Spleen (tissue), 13 donors: Measurements from ENCODE around the gene EIF4H. TPM values are rescaled to one million over a fixed set of nuclear protein-coding genes. Genes with fewer than 3 reads are reported as not detected.
A peak's percentile ranks its signal among the peaks of the same experiment; 100 is the strongest.

Experiments
- DNase-seq: peaks from one replicate; pipeline ENCODE4 v3.0.0-alpha.2; 2020
- H3K27ac ChIP-seq, 8 donors: fragments of 200-600 bp; sonication (generic) in 7 of 8; 1 replicate in 4 of 8; 2 replicates in 4 of 8; pipeline versions ENCODE4 v1.5.0 to v1.8.0; 2016 to 2021; ENCODE audit warnings: inconsistent platforms in 4 of 8, mild to moderate bottlenecking in 4 of 8, moderate library complexity in 1 of 8
- H3K27me3 ChIP-seq, 7 donors: fragments of 200-600 bp; sonication (generic) in 6 of 7; replicated peaks in 1 of 7; 1 replicate in 4 of 7; 2 replicates in 3 of 7; pipeline versions ENCODE4 v1.5.0 to v1.8.0; 2016 to 2021; ENCODE audit warnings: inconsistent platforms in 3 of 7, mild to moderate bottlenecking in 1 of 7
- H3K36me3 ChIP-seq, 6 donors: fragments of 200-600 bp; sonication (generic) in 5 of 6; 1 replicate in 4 of 6; 2 replicates in 2 of 6; pipeline versions ENCODE4 v1.5.0 to v1.8.0; 2016 to 2021; ENCODE audit warnings: inconsistent platforms in 2 of 6
- H3K4me1 ChIP-seq, 6 donors: fragments of 200-600 bp; sonication (generic) in 5 of 6; 1 replicate in 3 of 6; 2 replicates in 3 of 6; pipeline versions ENCODE4 v1.5.0 to v1.8.0; 2016 to 2021; ENCODE audit warnings: inconsistent platforms in 3 of 6
- H3K4me3 ChIP-seq, 8 donors: fragments of 200-600 bp; sonication (generic) in 7 of 8; 1 replicate in 4 of 8; 2 replicates in 4 of 8; pipeline versions ENCODE4 v1.5.0 to v1.8.0; 2016 to 2021; ENCODE audit warnings: inconsistent platforms in 4 of 8, mild to moderate bottlenecking in 4 of 8, moderate library complexity in 2 of 8
- H3K9me3 ChIP-seq, 8 donors: fragments of 200-600 bp; sonication (generic) in 7 of 8; 1 replicate in 4 of 8; 2 replicates in 4 of 8; pipeline versions ENCODE4 v1.5.0 to v1.8.0; 2016 to 2021; ENCODE audit warnings: inconsistent platforms in 4 of 8
- POLR2A ChIP-seq, 3 donors: fragments of 450-650 bp; IDR thresholded peaks; one replicate each; pipeline ENCODE4 v1.5.1; 2017; ENCODE audit warnings: antibody characterized with exemption in 3 of 3, mild to moderate bottlenecking in 1 of 3
- POLR2AphosphoS5 ChIP-seq, 3 donors: sonication (generic); formaldehyde crosslinking; IDR thresholded peaks; one replicate each; pipeline ENCODE4 v1.5.1; 2017; ENCODE audit warnings: antibody characterized with exemption in 3 of 3
- WGBS, 5 donors: extraction: QIAGEN DNeasy Blood & Tissue Kit in 3 of 5; methylation state at CpG; one replicate each; pipeline versions ENCODE4 v1.1.5 to v1.1.7; 2013 to 2018; 5-methylcytosine and 5-hydroxymethylcytosine counted together
- intact Hi-C: fragments of 100-400 bp; cut with DNase I; formaldehyde crosslinking; loops from one replicate; pipeline ENCODE4 v1.15.0; 2023; ENCODE audit warnings: low total_unique reads
- long read RNA-seq, 2 donors: transcript quantifications; one replicate each; lab custom pipeline, GENCODE V29; 2026
- polyA plus RNA-seq, 3 donors: library from polyadenylated mRNA; stranded (reverse); fragments of 200-250 nt; gene quantifications; one replicate each; pipeline ENCODE4 v1.2.1, GENCODE V29; 2013
- total RNA-seq, 7 donors: library from RNA; depleted of rRNA in 3 of 7; stranded (reverse); fragments of >200 nt in 3 of 7; fragmentation: NEBNext Ultra II Directional in 4 of 7; extraction: Animal tissue kit (Norgen Biotek cat#: 25700) in 4 of 7; gene quantifications; one replicate each; pipeline versions ENCODE4 v1.1.0 to v1.2.1, GENCODE V29; 2016 to 2021
- TF ChIP-seq, protein P1 (sequence below), 11 experiments: fragments of 200-600 bp in 7 of 11; fragments of 450-650 bp in 4 of 11; sonication (generic) in 4 of 11; IDR thresholded peaks in 8 of 11; conservative IDR thresholded peaks in 3 of 11; 1 replicate in 7 of 11; 2 replicates in 4 of 11; pipeline versions ENCODE4 v1.4.0 to v1.8.0; 2016 to 2021; ENCODE audit warnings: antibody characterized with exemption in 11 of 11, inconsistent platforms in 4 of 11, mild to moderate bottlenecking in 1 of 11
- donor health status: healthy with polysubstance abuse.
- donor health status: DM: no; HTN: no; CAD: no; lungs with moderate emphysema.
- donor health status: DM: no; HTN: no; CAD: no.
- donor health status: Bipolar disorder and iron deficiency.
- donor health status: healthy.
- donor health status: DM: no; HTN: no; CAD: no.
- donor health status: DM: yes; HTN: yes; CAD: no.

The EIF4H gene
- total RNA-seq (100 to 1,000 TPM; 179 to 224 (median 197) TPM), polyA plus RNA-seq (100 to 1,000 TPM in 1 of 3 donors, 10 to 100 TPM in 2; 75.5 to 133 (median 98.4) TPM)
- long read RNA-seq, donor 1, transcript EIF4H-202 (6 exons, 2,503 nt) = major isoform, 71 of 100 reads
- long read RNA-seq, donor 1, partial matches to known transcripts = 23 of 100 reads
- long read RNA-seq, donor 1, other reads (novel, unspliced or antisense) = 0 of 100 reads
- long read RNA-seq, donor 2, transcript EIF4H-202 (6 exons, 2,503 nt) = major isoform, 61 of 71 reads
- long read RNA-seq, donor 2, partial matches to known transcripts = 7 of 71 reads
- long read RNA-seq, donor 2, other reads (novel, unspliced or antisense) = 0 of 71 reads

DNA sequence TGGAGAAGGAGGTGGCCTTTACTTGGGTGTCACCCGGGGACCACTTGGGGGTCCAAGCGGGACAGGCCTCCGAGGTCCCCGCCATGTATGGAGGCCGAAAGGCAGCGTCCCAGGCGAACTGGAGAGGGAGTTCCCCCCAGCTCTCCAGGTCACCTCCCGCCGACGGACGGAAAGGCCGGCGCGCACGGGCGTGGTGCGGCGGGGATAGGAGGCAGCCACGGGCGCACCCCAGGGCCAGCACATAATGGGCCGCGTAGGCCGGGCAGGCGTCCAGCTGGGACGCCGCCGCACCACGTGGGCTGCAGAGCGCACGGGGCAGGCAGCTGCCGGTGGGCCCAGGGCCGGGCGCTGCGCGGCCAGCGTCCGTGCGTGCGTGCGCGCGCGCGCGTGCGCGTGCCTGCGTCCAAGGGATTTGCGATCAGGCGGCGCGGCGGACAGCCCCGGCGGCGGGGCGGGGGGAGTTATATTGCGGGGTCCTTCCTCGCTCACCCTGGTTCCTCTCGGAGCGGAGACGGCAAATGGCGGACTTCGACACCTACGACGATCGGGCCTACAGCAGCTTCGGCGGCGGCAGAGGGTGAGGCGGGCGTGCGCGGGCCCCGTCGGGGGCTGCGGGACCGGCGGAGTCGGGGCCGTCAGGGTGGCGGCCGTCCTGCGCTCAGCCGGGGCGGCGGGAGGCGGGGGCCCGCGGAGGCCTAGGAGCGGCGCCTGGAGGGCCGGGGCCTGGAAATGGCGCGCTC lies at the start of gene EIF4H:
EIF4H (plus strand) TSS at position 491 of the 740 bp plus-strand sequence; CDS start at position 519, 28 bp downstream.
- WGBS, 5 donors = 0 to 1% (median 0%) methylated on average over 44 to 95 of the region's 95 CpGs
- peak; percentile 99 for DNase-seq
- H3K4me3 ChIP-seq = peak within 1 kb of the TSS; percentile 81 to 98 (median 90)
- TF ChIP-seq POLR2AphosphoS5 (IDR thresholded peaks at IDR 0.05) (peak; percentile 90 to 96 (median 92)), POLR2A (IDR thresholded peaks at IDR 0.05) (peak in 1 of 3 donors; percentile 43)
- TF ChIP-seq, protein P1, sequence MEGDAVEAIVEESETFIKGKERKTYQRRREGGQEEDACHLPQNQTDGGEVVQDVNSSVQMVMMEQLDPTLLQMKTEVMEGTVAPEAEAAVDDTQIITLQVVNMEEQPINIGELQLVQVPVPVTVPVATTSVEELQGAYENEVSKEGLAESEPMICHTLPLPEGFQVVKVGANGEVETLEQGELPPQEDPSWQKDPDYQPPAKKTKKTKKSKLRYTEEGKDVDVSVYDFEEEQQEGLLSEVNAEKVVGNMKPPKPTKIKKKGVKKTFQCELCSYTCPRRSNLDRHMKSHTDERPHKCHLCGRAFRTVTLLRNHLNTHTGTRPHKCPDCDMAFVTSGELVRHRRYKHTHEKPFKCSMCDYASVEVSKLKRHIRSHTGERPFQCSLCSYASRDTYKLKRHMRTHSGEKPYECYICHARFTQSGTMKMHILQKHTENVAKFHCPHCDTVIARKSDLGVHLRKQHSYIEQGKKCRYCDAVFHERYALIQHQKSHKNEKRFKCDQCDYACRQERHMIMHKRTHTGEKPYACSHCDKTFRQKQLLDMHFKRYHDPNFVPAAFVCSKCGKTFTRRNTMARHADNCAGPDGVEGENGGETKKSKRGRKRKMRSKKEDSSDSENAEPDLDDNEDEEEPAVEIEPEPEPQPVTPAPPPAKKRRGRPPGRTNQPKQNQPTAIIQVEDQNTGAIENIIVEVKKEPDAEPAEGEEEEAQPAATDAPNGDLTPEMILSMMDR (IDR thresholded peaks at IDR 0.05 in 8 of 11, conservative IDR thresholded peaks at IDR 0.05 in 3 of 11) = no peak
- H3K36me3 ChIP-seq = peaks cover 0 to 31% (median 2%) of the 10 kb centered on the region in 6 donors
- no peaks in the 10 kb centered on the region for H3K9me3 ChIP-seq
- H3K4me1 ChIP-seq = peaks cover 44 to 62% (median 54%) of the 10 kb centered on the region in 6 donors
- intact Hi-C loops = loop anchor here (5.0 kb wide), 1 partner anchor 92 kb away; the partner anchor contains the start of gene LIMK1
- peak within 1 kb of the TSS; percentile 86 to 97 (median 94) for H3K27ac ChIP-seq
- no peaks in the 10 kb centered on the region for H3K27me3 ChIP-seq

- 80 to 84% (median 83%) methylated on average over 12 of the region's 12 CpGs for WGBS, 5 donors
- TF ChIP-seq POLR2A (IDR thresholded peaks at IDR 0.05) = no peak
- TF ChIP-seq, protein P1 (IDR thresholded peaks at IDR 0.05 in 8 of 11, conservative IDR thresholded peaks at IDR 0.05 in 3 of 11) = no peak
- TF ChIP-seq POLR2AphosphoS5 (IDR thresholded peaks at IDR 0.05) = no peak
- no peaks in the 10 kb centered on the region for H3K9me3 ChIP-seq
- no peaks in the 10 kb centered on the region for H3K27me3 ChIP-seq
- no peak for DNase-seq
- intact Hi-C loops = no loop called here
- H3K36me3 ChIP-seq = peaks cover 0 to 15% (median 6%) of the 10 kb centered on the region in 6 donors
- no peak overlapping the region for H3K4me3 ChIP-seq
- H3K4me1 ChIP-seq = peaks cover 0 to 13% (median 6%) of the 10 kb centered on the region in 6 donors
- H3K27ac ChIP-seq = no peak overlapping the region
These were observed 47.8 kb upstream of the EIF4H start for GRCh38 chr7:74126220-74126880.

DNA sequence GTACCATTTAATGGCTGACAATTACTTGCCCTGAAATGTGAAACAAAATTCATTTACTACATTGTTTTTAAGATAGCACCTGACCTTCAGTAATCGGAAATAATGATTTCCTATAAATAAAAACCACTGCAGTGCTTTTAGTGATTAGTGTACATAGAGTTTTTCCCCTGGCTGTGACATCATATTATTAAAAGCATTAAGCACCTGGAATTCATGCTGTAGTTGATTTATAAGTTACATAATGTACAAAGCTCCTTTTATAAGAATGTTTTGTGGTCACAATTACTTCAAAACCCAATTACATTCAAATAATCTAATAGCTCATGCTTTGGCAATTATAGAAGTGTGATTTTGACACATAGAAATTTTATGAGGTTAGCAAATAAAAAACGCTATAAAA lies 44.3 kb upstream of the EIF4H start:
- 57 to 74% (median 61%) methylated on average over 2 of the region's 2 CpGs for WGBS, 5 donors
- intact Hi-C loops = no loop called here
- H3K4me3 ChIP-seq = no peak overlapping the region
- TF ChIP-seq POLR2A (IDR thresholded peaks at IDR 0.05) (no peak), POLR2AphosphoS5 (IDR thresholded peaks at IDR 0.05) (no peak)
- TF ChIP-seq, protein P1 (IDR thresholded peaks at IDR 0.05 in 8 of 11, conservative IDR thresholded peaks at IDR 0.05 in 3 of 11) = no peak
- no peaks in the 10 kb centered on the region for H3K36me3 ChIP-seq
- no peaks in the 10 kb centered on the region for H3K9me3 ChIP-seq
- H3K27me3 ChIP-seq = no peaks in the 10 kb centered on the region
- H3K4me1 ChIP-seq = peaks cover 0 to 21% (median 9%) of the 10 kb centered on the region in 6 donors
- peak overlapping the region in 3 of 8 donors; percentile 19 to 63 (median 50) for H3K27ac ChIP-seq
- no peak for DNase-seq
